ENCODE results near the gene ADAM19.

ADAM19 gene

DNA sequence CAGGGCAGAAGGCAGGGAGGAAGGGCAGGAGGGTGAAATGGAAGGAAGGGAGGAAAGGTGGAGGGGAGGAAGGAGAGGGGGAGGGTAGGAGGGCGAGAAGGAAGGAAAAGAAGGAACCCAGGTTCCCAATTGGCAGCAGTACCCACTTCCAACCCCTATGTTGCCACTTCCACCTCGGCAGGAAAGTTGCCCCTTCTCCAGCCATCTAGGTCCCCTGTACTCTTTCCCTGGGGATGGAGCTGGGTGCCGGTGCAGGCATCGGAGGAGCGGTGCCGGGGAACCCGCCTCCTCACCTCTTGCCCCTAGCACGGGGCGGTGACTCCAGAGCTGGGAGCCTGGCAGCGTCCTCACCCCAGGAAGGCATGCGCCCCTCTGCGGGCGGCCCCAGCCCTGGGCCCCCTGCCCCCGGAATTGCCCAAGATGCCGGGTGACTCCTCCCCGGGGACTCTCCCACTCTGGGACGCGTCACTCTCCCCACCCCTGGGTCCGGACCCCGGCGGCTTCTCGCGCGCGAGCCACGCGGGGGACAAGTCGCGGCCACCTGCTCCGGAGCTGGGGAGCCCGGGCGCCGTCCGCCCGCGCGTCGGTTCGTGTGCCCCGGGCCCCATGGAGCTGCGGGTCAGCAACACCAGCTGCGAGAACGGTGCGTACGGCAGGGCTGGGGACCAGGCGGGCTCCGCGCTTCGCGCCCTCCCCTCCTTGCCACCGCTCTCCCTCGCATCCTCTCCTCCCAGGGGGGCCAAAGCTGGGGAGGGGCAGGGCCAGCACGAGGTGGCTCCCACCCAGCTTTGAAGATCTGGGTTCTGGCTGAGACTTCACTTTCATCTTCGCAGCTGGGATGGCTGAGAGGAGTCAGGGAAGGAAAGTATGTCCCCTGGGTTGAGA, 115.6 kb downstream of the ADAM19 start, which contains the start of gene NIPAL4:
Gene NIPAL4, plus strand, starts transcription at position 499 of the 885 bp plus-strand sequence. Its CDS starts 108 bp downstream, at position 607.
- H3K4me3 ChIP-seq (ENCODE audit: low read depth, low read length), result no peak within 1 kb of the TSS
- TF ChIP-seq, protein P1, sequence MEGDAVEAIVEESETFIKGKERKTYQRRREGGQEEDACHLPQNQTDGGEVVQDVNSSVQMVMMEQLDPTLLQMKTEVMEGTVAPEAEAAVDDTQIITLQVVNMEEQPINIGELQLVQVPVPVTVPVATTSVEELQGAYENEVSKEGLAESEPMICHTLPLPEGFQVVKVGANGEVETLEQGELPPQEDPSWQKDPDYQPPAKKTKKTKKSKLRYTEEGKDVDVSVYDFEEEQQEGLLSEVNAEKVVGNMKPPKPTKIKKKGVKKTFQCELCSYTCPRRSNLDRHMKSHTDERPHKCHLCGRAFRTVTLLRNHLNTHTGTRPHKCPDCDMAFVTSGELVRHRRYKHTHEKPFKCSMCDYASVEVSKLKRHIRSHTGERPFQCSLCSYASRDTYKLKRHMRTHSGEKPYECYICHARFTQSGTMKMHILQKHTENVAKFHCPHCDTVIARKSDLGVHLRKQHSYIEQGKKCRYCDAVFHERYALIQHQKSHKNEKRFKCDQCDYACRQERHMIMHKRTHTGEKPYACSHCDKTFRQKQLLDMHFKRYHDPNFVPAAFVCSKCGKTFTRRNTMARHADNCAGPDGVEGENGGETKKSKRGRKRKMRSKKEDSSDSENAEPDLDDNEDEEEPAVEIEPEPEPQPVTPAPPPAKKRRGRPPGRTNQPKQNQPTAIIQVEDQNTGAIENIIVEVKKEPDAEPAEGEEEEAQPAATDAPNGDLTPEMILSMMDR (IDR thresholded peaks at IDR 0.05; ENCODE audit: control insufficient read depth, extremely low read depth, insufficient read depth), result no peak
- no peak for DNase-seq (ENCODE audit: low read depth)

GRCh38 chr5:157458835-157459234, 116.7 kb downstream of the ADAM19 start:
- H3K4me3 ChIP-seq (ENCODE audit: low read depth, low read length), result no peak overlapping the region

GRCh38 chr5:157457391-157457790, 118.2 kb downstream of the ADAM19 start:
- DNase-seq (ENCODE audit: low read depth), result no peak
- TF ChIP-seq, protein P1 (IDR thresholded peaks at IDR 0.05; ENCODE audit: control insufficient read depth, extremely low read depth, insufficient read depth), result no peak
- H3K4me3 ChIP-seq (ENCODE audit: low read depth, low read length), result no peak overlapping the region

More at GRCh38 chr5:157458835-157459234, 116.7 kb downstream of the ADAM19 start:
- no peak for DNase-seq (ENCODE audit: low read depth)
- TF ChIP-seq, protein P1 (IDR thresholded peaks at IDR 0.05; ENCODE audit: control insufficient read depth, extremely low read depth, insufficient read depth), result no peak

DNA sequence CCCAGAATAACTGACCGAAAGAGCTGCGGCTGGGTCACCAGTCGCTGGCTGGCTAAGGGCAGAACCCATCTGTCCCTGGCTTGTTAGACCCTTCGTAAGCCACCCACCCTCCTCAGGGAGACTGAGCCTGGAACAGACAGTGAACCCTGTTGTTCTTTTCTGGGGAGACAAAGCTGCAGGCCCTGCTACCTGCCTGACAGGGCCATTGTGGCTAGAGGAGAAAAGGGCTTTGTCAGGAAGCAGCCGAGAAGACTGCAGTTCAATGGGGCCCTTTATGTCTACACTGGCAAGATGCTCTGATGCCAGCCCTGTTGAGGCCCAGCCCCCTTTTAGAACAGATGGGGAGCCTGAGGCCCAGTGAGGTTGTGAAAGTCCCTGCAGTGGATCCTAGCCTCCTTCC, 119.3 kb downstream of the ADAM19 start:
- H3K4me3 ChIP-seq (ENCODE audit: low read depth, low read length), result no peak overlapping the region
- no peak for DNase-seq (ENCODE audit: low read depth)
- TF ChIP-seq, protein P1 (IDR thresholded peaks at IDR 0.05; ENCODE audit: control insufficient read depth, extremely low read depth, insufficient read depth), result no peak

DNA sequence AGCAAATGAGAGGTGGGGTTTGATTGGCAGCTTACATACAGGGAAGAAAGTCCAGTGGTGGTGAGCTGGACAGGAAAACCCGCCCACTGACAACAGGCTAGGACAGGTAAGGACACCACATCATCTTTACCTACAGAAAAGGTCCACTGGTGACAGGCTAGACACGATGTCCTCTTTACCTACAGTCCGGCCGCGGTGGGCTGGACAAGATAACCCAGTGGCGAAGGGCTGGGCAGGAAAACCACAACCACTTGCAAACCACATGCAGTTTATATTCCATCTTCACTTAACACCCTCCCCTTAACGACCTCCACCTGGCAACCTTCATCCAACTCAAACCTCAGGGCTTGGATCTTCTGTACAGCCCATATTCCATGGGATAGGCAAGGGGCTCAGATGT, 120.5 kb downstream of the ADAM19 start:
- H3K4me3 ChIP-seq (ENCODE audit: low read depth, low read length), result no peak overlapping the region
- TF ChIP-seq, protein P1 (IDR thresholded peaks at IDR 0.05; ENCODE audit: control insufficient read depth, extremely low read depth, insufficient read depth), result no peak
- no peak for DNase-seq (ENCODE audit: low read depth)

DNA sequence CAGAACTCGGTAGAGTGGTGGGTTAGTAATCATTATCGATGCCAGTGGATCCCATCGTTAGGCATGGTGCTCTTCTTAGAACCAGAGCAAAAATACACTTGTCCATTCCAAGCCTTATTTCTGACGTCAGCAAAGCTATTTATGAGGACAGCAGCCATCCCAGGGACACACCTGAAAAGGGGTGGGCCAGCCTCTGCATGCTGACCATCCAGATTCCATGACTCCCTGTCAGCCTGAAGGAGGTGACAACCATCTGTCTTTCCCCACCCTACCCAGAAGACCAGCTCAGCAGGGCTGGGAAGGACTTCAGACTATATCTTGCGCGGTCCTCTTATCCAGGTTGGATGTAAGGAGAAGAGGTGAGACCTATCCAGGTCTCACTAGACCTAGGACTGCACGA, 121.3 kb downstream of the ADAM19 start:
- no peak overlapping the region for H3K4me3 ChIP-seq (ENCODE audit: low read depth, low read length)
- no peak for DNase-seq (ENCODE audit: low read depth)
- TF ChIP-seq, protein P1 (IDR thresholded peaks at IDR 0.05; ENCODE audit: control insufficient read depth, extremely low read depth, insufficient read depth), result no peak
